Activated T-helper 2 cell treated with anti-CD3 and anti-CD28 coated beads, Interferon-gamma antibody, Interleukin-2, Interleukin-4, amounts not matched to agents 10 μg/mL and 5 μg/mL and 100 μg/mL, durations not matched to agents 14 hours and 24 hours and 36 hours (primary cell): Measurements from ENCODE around the gene ZNF777. TPM values are rescaled to one million over a fixed set of nuclear protein-coding genes. Genes with fewer than 3 reads are reported as not detected.

Experiments
- DNase-seq: peaks from one replicate; pipeline ENCODE4 v3.0.0; 2021; ENCODE audit warnings: low spot score
- H3K27ac Mint-ChIP-seq: one replicate; pipeline ENCODE4 v1.8.0; 2021; ENCODE audit warnings: mixed read lengths
- H3K27me3 Mint-ChIP-seq: one replicate; pipeline ENCODE4 v1.8.0; 2021; ENCODE audit warnings: low read depth, mixed read lengths
- H3K36me3 Mint-ChIP-seq: one replicate; pipeline ENCODE4 v1.8.0; 2021; ENCODE audit warnings: low read depth, mixed read lengths
- H3K4me1 Mint-ChIP-seq: one replicate; pipeline ENCODE4 v1.8.0; 2021; ENCODE audit warnings: low read depth, mixed read lengths
- H3K4me3 Mint-ChIP-seq: one replicate; pipeline ENCODE4 v1.8.0; 2021; ENCODE audit warnings: low read depth, mild to moderate bottlenecking, moderate library complexity, mixed read lengths
- H3K9me3 Mint-ChIP-seq: one replicate; pipeline ENCODE4 v1.8.0; 2021; ENCODE audit warnings: mixed read lengths
- intact Hi-C: fragments of 100-400 bp; cut with micrococcal nuclease; formaldehyde crosslinking; loops from one replicate; pipeline ENCODE4 v1.15.1; 2023
- total RNA-seq: library from RNA; stranded (reverse); gene quantifications from 2 replicates; pipeline ENCODE4 v1.2.3, GENCODE V29; 2022

ZNF777 gene
- total RNA-seq, 1 donor from 2014 or later, result 16.6 TPM

GRCh38 chr7:149433124-149433523 is 27.7 kb downstream of the ZNF777 start:
- H3K36me3 Mint-ChIP-seq, result peaks cover 58% of the 10 kb centered on the region
- H3K4me1 Mint-ChIP-seq, result peaks cover 6% of the 10 kb centered on the region
- H3K4me3 Mint-ChIP-seq, result no peak overlapping the region
- no peaks in the 10 kb centered on the region for H3K27me3 Mint-ChIP-seq
- intact Hi-C loops, result no loop called here
- H3K27ac Mint-ChIP-seq, result no peak overlapping the region
- no peak for DNase-seq
- no peaks in the 10 kb centered on the region for H3K9me3 Mint-ChIP-seq

- Mint-ChIP-seq H3K9me3 (no peaks in the 10 kb centered on the region), H3K36me3 (peaks cover 56% of the 10 kb centered on the region), H3K27me3 (no peaks in the 10 kb centered on the region)
These were observed 28.7 kb downstream of the ZNF777 start for GRCh38 chr7:149432121-149432691.

GRCh38 chr7:149431486-149432120 is 29.3 kb downstream of the ZNF777 start:
- DNase-seq, result no peak
- H3K4me3 Mint-ChIP-seq, result no peak overlapping the region
- no peak overlapping the region for H3K27ac Mint-ChIP-seq
- H3K4me1 Mint-ChIP-seq, result peaks cover 6% of the 10 kb centered on the region
- intact Hi-C loops, result no loop called here
- no peaks in the 10 kb centered on the region for H3K9me3 Mint-ChIP-seq
- peaks cover 53% of the 10 kb centered on the region for H3K36me3 Mint-ChIP-seq
- no peaks in the 10 kb centered on the region for H3K27me3 Mint-ChIP-seq

More at GRCh38 chr7:149432121-149432691, 28.7 kb downstream of the ZNF777 start:
- H3K4me3 Mint-ChIP-seq, result no peak overlapping the region
- H3K4me1 Mint-ChIP-seq, result peaks cover 6% of the 10 kb centered on the region
- no peak for DNase-seq
- H3K27ac Mint-ChIP-seq, result no peak overlapping the region
- intact Hi-C loops, result no loop called here

GRCh38 chr7:149430192-149430591 is 30.7 kb downstream of the ZNF777 start:
- Mint-ChIP-seq H3K9me3 (no peaks in the 10 kb centered on the region), H3K36me3 (peaks cover 47% of the 10 kb centered on the region), H3K27me3 (no peaks in the 10 kb centered on the region), H3K27ac (no peak overlapping the region), H3K4me3 (no peak overlapping the region), H3K4me1 (peaks cover 6% of the 10 kb centered on the region)
- no peak for DNase-seq
- intact Hi-C loops, result no loop called here

GRCh38 chr7:149427893-149428292 is 33.0 kb downstream of the ZNF777 start:
- Mint-ChIP-seq H3K4me3 (no peak overlapping the region), H3K27me3 (peaks cover 5% of the 10 kb centered on the region), H3K27ac (no peak overlapping the region), H3K9me3 (no peaks in the 10 kb centered on the region), H3K36me3 (peaks cover 34% of the 10 kb centered on the region), H3K4me1 (peaks cover 6% of the 10 kb centered on the region)
- DNase-seq, result no peak
- intact Hi-C loops, result loop anchor here (10.0 kb wide), 1 partner anchor 283 kb away; the partner anchor contains the start of gene ZNF398

GRCh38 chr7:149427096-149427680 is 33.7 kb downstream of the ZNF777 start:
- DNase-seq, result no peak
- Mint-ChIP-seq H3K4me1 (peaks cover 6% of the 10 kb centered on the region), H3K36me3 (peaks cover 27% of the 10 kb centered on the region), H3K27me3 (peaks cover 5% of the 10 kb centered on the region), H3K4me3 (no peak overlapping the region), H3K9me3 (no peaks in the 10 kb centered on the region), H3K27ac (no peak overlapping the region)
- intact Hi-C loops, result loop anchor here (10.0 kb wide), 1 partner anchor 282 kb away; the partner anchor contains the start of gene ZNF398

- no peak overlapping the region for H3K27ac Mint-ChIP-seq
- no peaks in the 10 kb centered on the region for H3K9me3 Mint-ChIP-seq
- H3K4me1 Mint-ChIP-seq, result peaks cover 5% of the 10 kb centered on the region
- intact Hi-C loops, result loop anchor here (2.0 to 10.0 kb wide), 3 partner anchors 35 to 279 kb away; partner anchors contain the start of genes ZNF398 and ZNF783
- H3K36me3 Mint-ChIP-seq, result peaks cover 2% of the 10 kb centered on the region
- no peak overlapping the region for H3K4me3 Mint-ChIP-seq
- no peak for DNase-seq
- H3K27me3 Mint-ChIP-seq, result peaks cover 5% of the 10 kb centered on the region
These were observed 37.3 kb downstream of the ZNF777 start for GRCh38 chr7:149423449-149424110.

- peaks cover 3% of the 10 kb centered on the region for H3K4me1 Mint-ChIP-seq
- peaks cover 5% of the 10 kb centered on the region for H3K27me3 Mint-ChIP-seq
- no peaks in the 10 kb centered on the region for H3K36me3 Mint-ChIP-seq
- no peaks in the 10 kb centered on the region for H3K9me3 Mint-ChIP-seq
- H3K27ac Mint-ChIP-seq, result no peak overlapping the region
- no peak for DNase-seq
- no peak overlapping the region for H3K4me3 Mint-ChIP-seq
- intact Hi-C loops, result loop anchor here (1.0 to 10.0 kb wide), 5 partner anchors 36 to 278 kb away; partner anchors contain the start of genes ZNF398, ZNF746 and ZNF783
These were observed 38.0 kb downstream of the ZNF777 start for GRCh38 chr7:149422914-149423301.

GRCh38 chr7:149422162-149422913 is 38.5 kb downstream of the ZNF777 start:
- DNase-seq, result peak; percentile 68
- no peaks in the 10 kb centered on the region for H3K9me3 Mint-ChIP-seq
- H3K4me1 Mint-ChIP-seq, result peaks cover 3% of the 10 kb centered on the region
- H3K27me3 Mint-ChIP-seq, result peaks cover 5% of the 10 kb centered on the region
- peak overlapping the region; percentile 71 for H3K4me3 Mint-ChIP-seq
- peak overlapping the region; percentile 55 for H3K27ac Mint-ChIP-seq
- intact Hi-C loops, result loop anchor here (1.0 to 10.0 kb wide), 5 partner anchors 36 to 278 kb away; partner anchors contain the start of genes ZNF398, ZNF746 and ZNF783
- H3K36me3 Mint-ChIP-seq, result no peaks in the 10 kb centered on the region

- DNase-seq, result no peak
- H3K27ac Mint-ChIP-seq, result no peak overlapping the region
- no peaks in the 10 kb centered on the region for H3K36me3 Mint-ChIP-seq
- intact Hi-C loops, result loop anchor here (5.0 to 10.0 kb wide), 2 partner anchors 158 to 275 kb away; partner anchors contain the start of genes ZNF398 and ZNF783
- no peaks in the 10 kb centered on the region for H3K9me3 Mint-ChIP-seq
- peaks cover 10% of the 10 kb centered on the region for H3K27me3 Mint-ChIP-seq
- peaks cover 7% of the 10 kb centered on the region for H3K4me1 Mint-ChIP-seq
- H3K4me3 Mint-ChIP-seq, result no peak overlapping the region
These were observed 40.9 kb downstream of the ZNF777 start for GRCh38 chr7:149420006-149420405.

GRCh38 chr7:149415391-149416071 is 45.3 kb downstream of the ZNF777 start:
- Mint-ChIP-seq H3K27me3 (peaks cover 26% of the 10 kb centered on the region), H3K9me3 (peaks cover 3% of the 10 kb centered on the region), H3K4me1 (peaks cover 7% of the 10 kb centered on the region), H3K36me3 (no peaks in the 10 kb centered on the region), H3K27ac (peak overlapping the region; percentile 43), H3K4me3 (peak overlapping the region; percentile 73)
- intact Hi-C loops, result no loop called here
- DNase-seq, result no peak
